Activated effector memory CD4-positive, alpha-beta T cell treated with Interleukin-2 at 50 U/mL for 16 hours (primary cell): Measurements from ENCODE around the gene KCNJ4.
"Not testable (repeated sequence)": the region's sequence is repeated elsewhere in the genome, so short reads cannot be mapped to it uniquely, and the experiment has no call there.

Experiments used
- DNase-seq: peaks from one replicate; pipeline ENCODE4 v3.0.0-alpha.2; 2020

Gene KCNJ4

DNA sequence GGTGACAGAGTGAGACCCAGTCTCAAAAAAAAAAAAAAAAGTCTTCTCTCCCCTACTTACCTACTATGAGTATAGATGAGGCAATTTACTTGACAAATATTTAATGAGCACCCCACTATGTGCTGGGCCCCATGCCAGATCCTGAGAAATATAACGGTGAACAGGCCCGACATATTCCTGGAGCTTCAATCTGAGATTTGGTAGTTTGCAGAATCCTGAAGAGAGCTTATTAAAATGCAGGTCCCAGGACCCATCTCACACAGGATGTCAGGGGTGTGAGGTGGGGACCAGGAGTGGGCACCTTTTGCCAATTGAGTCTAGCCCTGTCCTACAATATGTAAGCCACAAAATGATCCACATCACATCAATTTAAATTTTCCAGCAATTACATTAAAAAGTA lies 44.0 kb downstream of the KCNJ4 start:
- DNase-seq = no peak

DNA sequence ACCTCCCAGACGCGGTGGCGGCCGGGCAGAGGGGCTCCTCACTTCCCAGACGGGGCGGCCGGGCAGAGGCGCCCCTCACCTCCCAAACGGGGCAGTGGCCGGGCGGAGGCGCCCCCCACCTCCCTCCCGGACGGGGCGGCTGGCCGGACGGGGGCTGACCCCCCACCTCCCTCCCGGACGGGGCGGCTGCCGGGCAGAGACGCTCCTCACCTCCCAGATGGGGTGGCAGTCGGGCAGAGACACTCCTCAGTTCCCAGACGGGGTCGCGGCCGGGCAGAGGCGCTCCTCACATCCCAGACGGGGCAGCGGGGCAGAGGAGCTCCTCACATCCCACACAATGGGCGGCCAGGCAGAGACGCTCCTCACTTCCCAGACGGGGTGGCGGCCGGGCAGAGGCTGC lies 45.1 kb downstream of the KCNJ4 start:
- not testable (repeated sequence) for DNase-seq

DNA sequence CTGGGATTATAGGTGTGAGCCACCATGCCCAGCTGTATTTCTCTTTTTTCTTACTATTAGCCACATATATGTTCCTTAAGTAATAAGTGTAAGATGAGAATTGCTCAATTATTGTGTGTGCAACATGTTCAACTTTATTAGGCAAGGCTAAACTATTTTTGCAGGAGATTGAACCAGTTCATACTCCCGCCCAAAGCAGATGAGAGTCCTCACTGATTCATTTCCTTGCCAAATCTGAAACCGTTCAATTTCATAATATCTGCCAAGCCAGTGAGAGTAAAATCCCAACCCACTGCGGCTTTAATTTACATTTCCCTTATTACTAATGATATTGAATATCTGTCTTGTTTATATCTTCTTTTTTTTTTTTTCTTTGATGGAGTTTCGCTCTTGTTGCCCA lies 48.4 kb downstream of the KCNJ4 start:
- DNase-seq = no peak

DNA sequence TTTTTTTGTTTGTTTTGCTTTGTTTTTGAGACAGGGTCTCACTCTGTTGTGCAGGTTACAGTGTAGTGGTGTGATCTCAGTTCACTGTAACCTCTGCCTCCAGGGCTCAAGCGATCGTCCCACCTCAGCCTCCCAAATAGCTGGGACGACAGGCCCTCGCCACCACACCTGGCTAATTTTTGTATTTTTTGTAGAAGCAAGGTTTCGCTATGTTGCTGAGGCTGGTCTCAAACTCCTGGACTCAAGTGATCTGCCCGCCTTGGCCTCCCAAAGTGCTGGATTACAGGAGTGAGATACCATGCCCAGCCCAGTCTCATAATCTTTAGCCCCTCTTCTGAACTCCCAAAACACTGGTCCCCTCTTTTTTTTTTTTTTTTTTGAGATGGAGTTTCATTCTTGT lies 50.6 kb downstream of the KCNJ4 start:
- DNase-seq = no peak

DNA sequence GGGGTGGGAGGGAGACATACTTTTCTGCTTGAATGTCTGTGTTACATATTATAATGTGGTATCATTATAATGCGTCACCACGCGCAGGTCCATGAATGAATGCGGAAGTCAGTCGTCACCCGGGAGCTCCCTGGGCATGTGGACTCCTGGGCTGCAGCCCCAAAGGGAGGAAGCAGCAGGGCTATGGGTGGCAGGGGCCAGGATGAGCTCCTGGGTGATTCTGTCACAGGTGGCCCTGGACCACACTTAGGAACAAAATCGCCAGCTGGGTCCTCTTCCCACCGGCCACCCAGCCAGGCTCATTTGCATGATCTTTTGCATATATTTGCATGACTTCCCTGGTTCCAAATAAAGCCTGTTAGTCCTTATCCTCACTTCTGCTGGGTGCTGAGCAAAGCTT lies 51.2 kb downstream of the KCNJ4 start:
- no peak for DNase-seq

DNA sequence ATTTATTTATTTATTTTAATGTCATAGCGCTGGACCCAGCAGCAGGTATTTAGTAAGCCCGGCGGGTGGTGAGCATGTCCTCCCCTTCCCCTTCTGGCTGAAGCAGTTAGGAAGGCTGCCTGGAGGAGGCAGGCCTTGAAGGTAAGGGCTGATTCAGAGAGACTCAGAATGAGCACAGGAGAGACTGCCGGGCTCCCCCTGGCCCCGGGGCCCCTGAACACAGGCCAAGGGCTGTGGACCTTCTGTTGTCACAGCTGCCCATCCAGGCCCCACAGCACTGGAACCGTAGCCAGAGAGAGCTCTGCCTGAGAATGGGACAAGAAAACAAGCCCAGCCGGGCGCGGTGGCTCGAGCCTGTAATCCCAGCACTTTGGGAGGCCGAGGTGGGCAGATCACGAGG lies 52.8 kb downstream of the KCNJ4 start:
- DNase-seq = no peak

DNA sequence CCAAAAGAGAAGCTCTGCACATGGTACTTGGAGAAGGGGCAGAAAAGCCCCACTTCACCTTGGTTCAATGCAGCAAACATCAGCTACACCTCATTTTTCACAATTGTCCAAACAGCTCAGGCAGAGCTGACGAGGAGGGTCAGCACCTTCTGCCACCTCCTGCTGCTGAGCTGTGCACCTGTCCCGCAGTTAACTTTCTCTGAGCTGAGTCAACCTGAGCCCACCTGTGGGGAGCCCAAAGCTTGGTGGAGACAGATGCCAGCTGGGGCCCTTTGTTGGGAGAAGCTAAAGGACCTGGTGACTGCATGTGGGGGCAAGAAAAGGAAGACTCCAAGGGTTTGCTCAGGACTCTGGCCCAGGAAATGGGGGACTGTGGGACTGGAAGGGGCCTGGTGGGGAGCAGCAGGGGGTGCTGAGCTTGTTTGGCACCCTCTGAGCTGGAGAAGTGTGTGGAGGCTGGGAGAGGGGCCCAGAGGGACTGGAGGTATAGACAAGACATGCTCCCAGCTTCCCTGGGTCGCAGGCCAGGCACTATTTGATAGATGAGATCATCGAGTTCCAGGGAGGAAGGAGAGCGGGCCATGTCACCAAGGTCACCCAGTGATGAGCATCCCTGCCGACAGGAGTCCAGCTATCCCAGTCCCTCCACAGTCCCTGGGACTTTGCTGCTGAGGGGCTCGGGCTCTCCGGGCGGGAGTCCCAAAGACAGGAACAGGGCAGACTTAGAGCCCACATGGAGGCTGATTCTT lies 53.5 kb downstream of the KCNJ4 start:
- no peak for DNase-seq

DNA sequence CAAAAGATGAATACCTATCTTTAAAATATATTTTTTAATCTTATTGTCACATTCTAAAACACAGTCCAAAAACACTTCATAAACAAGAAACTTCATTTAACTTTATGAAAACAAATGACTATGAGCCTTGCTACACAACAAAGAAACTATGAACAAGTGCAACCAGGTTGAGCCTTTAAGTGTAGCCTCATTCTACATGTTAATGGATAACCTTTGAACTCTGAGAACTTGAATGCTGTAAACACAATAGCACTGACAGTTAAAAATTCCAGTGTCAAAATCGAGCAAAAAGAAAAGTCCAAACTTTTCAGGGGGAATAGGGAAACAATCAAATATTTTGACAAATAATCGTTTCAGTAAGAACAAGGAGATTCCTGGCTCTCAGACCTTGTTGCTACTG lies 54.7 kb downstream of the KCNJ4 start:
- DNase-seq = not testable (repeated sequence)

DNA sequence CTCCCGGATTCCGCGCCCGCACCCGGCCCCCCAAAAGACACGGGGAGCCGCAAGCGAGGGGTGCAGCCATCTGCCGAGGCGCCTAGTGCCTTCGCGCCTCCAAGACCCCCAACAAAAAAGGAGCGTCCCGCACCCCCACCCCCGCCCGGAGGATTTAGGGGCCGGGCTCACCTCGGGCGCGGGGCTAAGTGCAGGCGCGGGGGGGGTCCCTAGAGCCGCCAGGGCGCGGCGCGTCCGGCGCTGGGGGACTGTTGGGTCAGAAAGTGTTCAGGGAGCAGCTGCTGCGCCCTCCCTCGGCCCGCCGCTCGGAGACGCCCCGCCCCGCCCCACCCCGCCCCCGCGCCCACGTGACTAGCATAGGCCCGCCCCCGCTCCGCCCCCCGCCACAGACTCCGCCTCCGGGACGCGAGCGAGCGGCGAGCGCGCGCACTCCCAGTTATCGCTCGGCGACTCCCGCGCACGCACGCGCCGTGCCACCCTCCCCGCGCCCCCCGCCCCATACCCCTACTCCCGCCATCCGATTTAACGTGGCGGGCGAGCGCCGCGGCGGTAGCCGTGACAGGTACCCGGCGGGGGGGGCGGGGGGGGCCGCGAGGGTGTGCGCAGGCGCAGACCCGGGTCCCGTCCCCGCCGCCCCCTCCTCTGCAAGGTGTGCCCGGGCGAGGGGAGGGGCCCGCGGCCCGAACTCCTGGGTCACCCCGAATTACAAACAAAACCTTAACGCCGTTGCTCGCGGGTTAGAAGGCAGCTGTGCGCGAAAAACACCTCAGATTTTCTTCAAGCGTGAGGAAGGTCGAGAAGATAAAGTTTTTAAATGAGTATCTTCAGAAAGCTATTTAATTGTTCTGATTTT lies 56.2 kb downstream of the KCNJ4 start:
- DNase-seq = peak; percentile 69

DNA sequence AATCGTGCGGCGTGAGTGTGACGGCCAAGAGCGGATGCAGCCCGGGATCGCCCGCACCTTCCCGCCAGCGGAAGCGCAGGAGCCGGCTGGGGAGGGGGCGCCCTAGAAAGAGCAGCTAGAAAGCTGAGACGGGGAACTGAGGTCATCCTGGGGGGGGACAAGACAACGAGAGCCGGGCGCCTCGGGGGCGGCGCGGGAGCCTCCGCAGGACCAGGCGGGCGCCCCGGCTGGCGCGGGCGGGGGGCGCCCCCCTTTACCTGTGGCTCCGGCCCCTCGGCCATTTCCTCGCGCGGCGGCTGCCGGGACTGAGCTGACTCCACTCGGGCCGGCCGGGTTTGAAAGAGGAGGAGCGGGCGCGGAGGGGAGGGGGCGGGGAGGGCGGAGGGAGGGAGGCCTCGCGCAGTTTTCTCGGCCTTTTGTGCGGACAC lies 56.8 kb downstream of the KCNJ4 start:
- DNase-seq = peak; percentile 31

DNA sequence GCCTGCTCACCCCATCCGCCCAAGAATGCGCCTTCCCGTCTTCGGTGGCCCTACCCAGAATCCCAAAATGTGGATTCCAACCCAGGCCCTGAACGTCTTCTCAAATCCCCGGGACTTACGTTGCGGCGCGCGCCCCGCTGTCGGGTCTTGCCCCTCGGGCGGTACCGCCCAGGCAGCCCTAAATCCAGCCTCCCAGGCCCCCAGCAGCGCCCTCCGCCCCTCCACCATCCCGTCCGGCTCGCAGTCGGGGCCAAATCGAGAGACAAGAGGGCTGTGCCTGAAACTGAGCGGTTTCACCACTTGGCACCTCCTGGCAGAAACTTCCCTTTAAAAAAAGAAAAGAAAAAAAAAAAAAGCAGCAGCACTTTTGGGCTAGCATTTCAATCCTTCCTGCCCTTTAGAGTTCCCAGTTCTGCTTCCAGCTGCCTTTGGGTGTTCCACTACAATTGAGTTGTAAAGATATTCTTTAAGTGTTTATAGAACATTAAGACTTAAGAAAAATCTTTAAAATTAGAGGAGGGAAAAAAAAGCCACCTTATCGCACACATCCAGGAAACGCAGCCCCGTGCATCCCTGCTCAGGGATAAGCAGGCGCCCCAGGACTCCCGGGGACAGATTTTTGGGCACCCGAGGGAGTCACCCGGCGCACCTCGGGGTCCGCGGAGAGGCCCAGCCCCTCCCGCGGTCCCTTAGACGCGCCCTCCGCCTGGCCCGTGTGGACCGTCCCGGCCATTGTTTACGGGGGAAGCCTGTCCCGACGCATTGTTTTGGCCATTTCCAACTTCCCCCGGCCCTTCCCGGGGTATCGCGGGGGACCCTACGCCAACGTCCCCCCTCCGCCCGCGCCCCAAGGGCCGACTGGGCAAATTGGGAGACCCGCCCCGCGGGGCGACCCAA lies 57.6 kb downstream of the KCNJ4 start:
- DNase-seq = peak; percentile 17

DNA sequence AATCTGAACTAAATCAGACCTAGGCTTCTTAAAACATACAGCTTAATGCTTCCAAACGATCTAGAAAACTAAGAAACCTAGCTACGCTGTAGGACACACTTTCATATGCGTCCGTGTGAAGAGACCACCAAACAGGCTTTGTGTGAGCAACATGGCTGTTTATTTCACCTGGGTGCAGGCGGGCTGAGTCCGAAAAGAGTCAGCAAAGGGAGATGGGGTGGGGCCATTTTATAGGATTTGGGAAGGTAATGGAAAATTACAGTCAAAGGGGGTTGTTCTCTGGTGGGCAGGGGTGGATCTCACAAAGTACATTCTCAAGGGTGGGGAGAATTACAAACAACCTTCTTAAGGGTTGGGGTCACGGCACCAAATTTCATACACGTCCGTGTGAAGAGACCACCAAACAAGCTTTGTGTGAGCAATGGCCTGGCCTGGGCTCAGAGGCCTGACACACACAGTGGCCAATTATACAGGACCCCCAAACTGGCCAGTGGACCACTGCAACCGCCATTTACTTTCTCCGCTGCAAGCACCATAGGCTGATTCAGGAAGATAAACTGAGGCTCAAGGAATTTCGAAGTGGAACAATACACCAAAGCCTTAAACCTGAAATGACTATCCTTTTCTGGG lies 58.4 kb downstream of the KCNJ4 start:
- not testable (repeated sequence) for DNase-seq

DNA sequence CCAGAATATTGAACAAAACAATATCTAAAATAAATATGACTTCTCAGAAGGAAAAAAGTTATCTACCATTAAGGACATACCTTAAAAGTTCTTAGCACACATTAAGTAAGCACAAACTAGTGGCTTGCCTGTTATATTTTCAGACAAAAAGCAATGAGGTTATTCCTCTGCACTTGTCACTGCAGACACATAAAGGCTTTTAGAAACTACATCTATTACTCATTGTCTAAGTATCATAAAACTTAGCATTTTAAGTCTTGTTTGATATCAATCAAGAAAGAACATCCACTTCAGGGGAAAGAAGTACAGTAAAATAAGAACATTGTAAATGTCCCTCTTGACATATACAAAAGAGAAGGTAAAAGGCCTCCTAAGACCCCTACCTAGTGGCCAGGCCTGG lies 59.1 kb downstream of the KCNJ4 start:
- DNase-seq = not testable (repeated sequence)

DNA sequence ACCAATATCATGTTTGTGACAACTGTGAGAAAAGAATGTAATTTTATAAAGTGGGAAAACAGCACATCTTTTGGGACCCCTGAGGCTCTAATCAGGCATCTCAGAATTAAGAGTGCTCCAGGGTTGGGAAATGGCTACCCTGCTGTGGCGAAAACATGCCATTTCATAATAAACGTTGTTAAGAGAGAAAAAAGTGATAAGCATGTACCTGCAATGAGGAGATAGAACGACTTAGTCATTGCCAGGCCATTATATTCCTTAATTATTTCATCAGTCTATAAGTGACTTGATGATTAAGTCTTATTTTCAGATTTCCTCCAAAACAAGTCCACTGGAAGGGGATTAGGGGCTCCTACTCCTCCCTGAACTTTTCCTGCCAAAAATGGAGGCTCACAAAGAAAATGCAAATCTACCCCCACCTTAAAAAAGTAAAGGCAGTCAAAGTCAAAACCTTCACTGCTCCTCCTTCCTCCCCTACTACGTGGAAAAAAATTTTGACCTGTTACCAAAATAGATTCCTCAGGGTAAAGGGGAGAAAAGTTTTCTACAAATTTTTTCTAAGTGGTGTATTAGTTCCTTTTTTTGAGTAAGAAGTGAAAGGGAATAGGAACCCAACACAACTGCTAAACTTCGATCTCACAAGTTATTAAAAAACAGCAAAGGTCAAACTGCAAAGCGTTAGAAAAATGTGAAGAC lies 59.9 kb downstream of the KCNJ4 start:
- not testable (repeated sequence) for DNase-seq

DNA sequence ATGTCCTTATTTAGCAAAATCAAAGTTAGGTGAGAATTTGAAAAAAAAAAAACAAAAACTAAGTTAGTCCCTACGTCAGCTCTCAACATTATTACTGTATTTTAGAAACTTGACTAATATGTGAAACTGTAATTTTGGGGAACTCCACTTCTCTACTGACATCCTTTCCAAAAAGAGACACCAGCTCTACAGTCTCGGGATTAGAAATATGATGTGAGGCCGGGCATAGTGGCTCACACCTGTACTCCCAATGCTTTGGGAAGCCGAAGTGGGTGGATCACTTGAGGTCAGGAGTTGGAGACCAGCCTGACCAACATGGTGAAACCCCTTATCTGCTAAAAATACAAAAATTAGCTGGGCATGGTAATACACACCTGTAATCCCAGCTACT lies 65.6 kb downstream of the KCNJ4 start:
- DNase-seq = not testable (repeated sequence)

DNA sequence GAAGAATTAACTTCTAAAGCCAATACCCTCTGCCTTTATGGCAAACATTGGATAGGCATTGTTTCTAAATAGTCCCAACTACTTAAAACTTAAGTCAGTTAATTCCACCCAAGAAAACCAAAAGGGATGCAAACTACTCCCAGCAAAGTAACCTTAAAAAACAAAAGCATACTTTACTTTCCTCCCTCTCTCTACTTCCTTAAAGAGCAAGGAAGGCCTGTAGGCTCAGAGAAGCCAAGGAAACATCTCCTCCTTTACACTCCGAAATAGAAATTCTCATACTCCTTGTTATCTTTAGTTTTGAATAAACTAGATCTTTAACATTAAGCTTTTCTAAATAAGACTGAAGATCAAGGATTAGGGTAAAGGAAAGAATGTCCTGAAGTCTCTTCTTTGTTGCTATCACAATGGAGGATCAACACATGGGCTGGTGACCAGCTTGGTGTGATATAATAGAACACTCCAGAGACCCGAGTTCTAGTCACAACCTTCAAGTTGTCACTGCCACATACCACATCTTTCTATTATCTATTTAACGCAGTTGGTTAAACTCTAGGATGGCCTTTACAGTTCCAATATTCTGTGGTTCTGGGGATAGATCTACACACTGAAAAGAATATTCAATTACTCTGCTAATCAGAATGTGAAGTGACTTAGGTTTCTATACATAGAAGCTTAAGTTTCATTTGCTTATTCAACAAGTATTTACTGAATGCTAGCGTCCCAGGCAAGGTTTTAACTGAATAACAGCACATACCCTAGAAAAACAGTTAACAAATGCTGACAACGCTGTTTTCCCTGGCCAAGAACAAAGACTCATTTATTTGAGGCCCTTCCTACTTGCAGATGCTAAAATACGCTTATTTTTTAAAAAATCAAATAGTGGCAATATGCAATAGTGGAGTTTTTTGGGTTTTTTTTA lies 66.2 kb downstream of the KCNJ4 start:
- DNase-seq = not testable (repeated sequence)

DNA sequence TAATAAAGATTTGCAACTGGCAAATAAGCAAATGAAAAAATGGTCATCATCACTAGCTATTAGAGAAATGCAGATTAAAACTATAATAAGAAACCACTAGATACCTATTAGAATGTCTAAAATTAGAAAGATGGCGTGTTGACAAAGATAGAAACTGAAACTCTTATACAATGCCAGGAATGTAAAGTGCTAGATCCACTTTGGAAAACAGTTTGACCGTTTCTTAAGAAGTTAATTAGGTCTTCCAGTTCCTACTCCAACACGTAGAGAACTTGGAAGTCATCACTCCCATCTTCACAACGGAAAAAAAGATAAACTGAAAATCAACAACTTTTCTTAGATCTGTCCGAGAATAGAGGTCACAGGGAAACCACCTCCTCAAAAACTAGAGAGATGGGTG lies 68.1 kb downstream of the KCNJ4 start:
- not testable (repeated sequence) for DNase-seq

DNA sequence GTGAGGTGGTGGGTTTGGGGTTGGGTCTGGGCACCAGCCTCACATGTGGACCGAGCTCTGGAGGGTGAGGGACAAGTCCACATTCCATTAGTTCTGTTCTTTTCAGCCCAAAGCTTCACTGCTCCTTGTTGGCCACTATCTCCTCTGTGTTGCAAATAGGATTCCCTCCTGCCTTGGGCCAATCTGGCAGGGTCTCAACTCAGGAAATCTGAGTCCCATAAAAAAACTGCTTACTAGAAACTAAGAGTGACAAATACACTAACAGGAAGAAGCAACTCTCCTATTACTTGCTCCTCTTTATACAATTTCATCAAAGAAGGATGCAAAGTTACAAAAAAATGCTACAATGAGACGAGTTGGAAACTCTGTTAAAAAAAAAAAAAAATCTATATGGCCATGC lies 71.6 kb downstream of the KCNJ4 start:
- no peak for DNase-seq

DNA sequence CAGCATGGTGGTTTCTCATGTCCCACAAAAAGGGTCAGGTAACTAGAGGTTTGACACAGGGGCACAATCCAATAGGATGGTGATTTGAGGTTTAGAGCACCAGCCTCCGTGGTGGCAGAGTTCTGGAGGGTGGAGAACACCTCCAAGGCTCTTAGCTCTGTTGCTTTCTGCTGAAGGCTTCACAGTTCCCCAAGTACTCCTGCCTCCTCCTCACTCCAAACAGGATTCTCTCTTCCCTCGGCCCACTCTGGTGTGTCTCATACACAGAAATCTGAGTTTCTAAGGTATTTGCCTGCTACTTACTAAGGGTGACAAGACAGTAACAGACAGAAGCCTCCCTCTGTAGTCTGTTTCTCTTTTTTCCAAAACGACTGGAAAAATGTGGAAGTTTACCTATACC lies 73.6 kb downstream of the KCNJ4 start:
- DNase-seq = not testable (repeated sequence)
